ENCODE results near the gene PLAAT2. TPM values are rescaled to one million over a fixed set of nuclear protein-coding genes. Genes with fewer than 3 reads are reported as not detected.

The PLAAT2 gene
- total RNA-seq, 1 donor from 2014 or later: not detected

Other genes starting within 250 kb of the PLAAT2 start
- gene SLC22A9, start 193.6 kb downstream of the PLAAT2 start, total RNA-seq: not detected
- 0.32 TPM for gene PLAAT5, start 72.2 kb downstream of the PLAAT2 start, total RNA-seq
- gene LGALS12, start 57.3 kb downstream of the PLAAT2 start, total RNA-seq: 0.83 TPM
- gene PLAAT4, start 26.6 kb downstream of the PLAAT2 start, total RNA-seq: 6.9 TPM
- gene PLAAT3, start 51.1 kb upstream of the PLAAT2 start, total RNA-seq: 109 TPM
- 15.1 TPM for gene ATL3, start 108.0 kb upstream of the PLAAT2 start, total RNA-seq
- 69.6 TPM for gene RTN3, start 118.1 kb upstream of the PLAAT2 start, total RNA-seq
- 14.3 TPM for gene ZFTA, start 205.4 kb upstream of the PLAAT2 start, total RNA-seq

Data from cardiac septum (tissue), 1 donor.